ENCODE results near the gene BRINP1. TPM values are rescaled to one million over a fixed set of nuclear protein-coding genes. Genes with fewer than 3 reads are reported as not detected.

The BRINP1 gene
- total and polyA plus RNA-seq, 8 donors = 0.05 to 1.1 (median 0.06) TPM; not detected in 5

GRCh38 chr9:119251936-119252335 is 117.3 kb downstream of the BRINP1 start:
- no peak for DNase-seq

GRCh38 chr9:119250730-119251129 is 118.5 kb downstream of the BRINP1 start:
- no peaks in the 10 kb centered on the region for H3K36me3 ChIP-seq
- no peaks in the 10 kb centered on the region for H3K4me1 ChIP-seq
- H3K4me3 ChIP-seq = no peak overlapping the region
- DNase-seq = no peak
- no peaks in the 10 kb centered on the region for H3K9me3 ChIP-seq
- WGBS, 5 donors = 32 to 53% (median 48%) methylated on average over 4 of the region's 4 CpGs
- no peak overlapping the region for H3K27ac ChIP-seq
- H3K27me3 ChIP-seq = no peaks in the 10 kb centered on the region
- TF ChIP-seq CTCF (IDR thresholded peaks at IDR 0.05) = no peak
- TF ChIP-seq POLR2AphosphoS5 (IDR thresholded peaks at IDR 0.05) = no peak
- no peak for TF ChIP-seq POLR2A (IDR thresholded peaks at IDR 0.05)
- TF ChIP-seq EP300 (IDR thresholded peaks at IDR 0.05) = no peak
- intact Hi-C loops (cut with DNase I; ENCODE audit: low total_unique reads) = no loop called here

More at GRCh38 chr9:119251936-119252335, 117.3 kb downstream of the BRINP1 start:
- 58 to 77% (median 67%) methylated on average over 5 of the region's 5 CpGs for WGBS, 5 donors
- no peaks in the 10 kb centered on the region for H3K9me3 ChIP-seq
- H3K27me3 ChIP-seq = no peaks in the 10 kb centered on the region
- TF ChIP-seq CTCF (IDR thresholded peaks at IDR 0.05) (no peak), POLR2A (IDR thresholded peaks at IDR 0.05) (no peak), POLR2AphosphoS5 (IDR thresholded peaks at IDR 0.05) (no peak), EP300 (IDR thresholded peaks at IDR 0.05) (no peak)
- H3K36me3 ChIP-seq = no peaks in the 10 kb centered on the region
- intact Hi-C loops (cut with DNase I; ENCODE audit: low total_unique reads) = no loop called here
- H3K27ac ChIP-seq = no peak overlapping the region
- H3K4me1 ChIP-seq = no peaks in the 10 kb centered on the region
- no peak overlapping the region for H3K4me3 ChIP-seq

GRCh38 chr9:119240546-119240945 is 128.7 kb downstream of the BRINP1 start:
- H3K9me3 ChIP-seq = no peaks in the 10 kb centered on the region
- H3K27me3 ChIP-seq = no peaks in the 10 kb centered on the region
- TF ChIP-seq CTCF (IDR thresholded peaks at IDR 0.05) (no peak), POLR2AphosphoS5 (IDR thresholded peaks at IDR 0.05) (no peak), POLR2A (IDR thresholded peaks at IDR 0.05) (no peak), EP300 (IDR thresholded peaks at IDR 0.05) (no peak)
- intact Hi-C loops (cut with DNase I; ENCODE audit: low total_unique reads) = no loop called here
- WGBS, 5 donors = 75 to 89% (median 82%) methylated on average over 4 of the region's 4 CpGs
- H3K4me3 ChIP-seq = no peak overlapping the region
- no peak overlapping the region for H3K27ac ChIP-seq
- DNase-seq = no peak
- H3K4me1 ChIP-seq = no peaks in the 10 kb centered on the region
- H3K36me3 ChIP-seq = no peaks in the 10 kb centered on the region

GRCh38 chr9:119234636-119235035 is 134.6 kb downstream of the BRINP1 start:
- H3K4me1 ChIP-seq = no peaks in the 10 kb centered on the region
- no peak overlapping the region for H3K27ac ChIP-seq
- H3K4me3 ChIP-seq = no peak overlapping the region
- no peaks in the 10 kb centered on the region for H3K36me3 ChIP-seq
- H3K9me3 ChIP-seq = no peaks in the 10 kb centered on the region
- H3K27me3 ChIP-seq = no peaks in the 10 kb centered on the region
- WGBS, 5 donors = 21 to 42% (median 37%) methylated on average over 1 of the region's 1 CpG
- no peak for DNase-seq
- TF ChIP-seq POLR2A (IDR thresholded peaks at IDR 0.05) (no peak), EP300 (IDR thresholded peaks at IDR 0.05) (no peak), CTCF (IDR thresholded peaks at IDR 0.05) (no peak), POLR2AphosphoS5 (IDR thresholded peaks at IDR 0.05) (no peak)
- intact Hi-C loops (cut with DNase I; ENCODE audit: low total_unique reads) = no loop called here

Data from stomach (tissue), 9 donors.